ENCODE results near the gene LRPAP1.

LRPAP1 gene

DNA sequence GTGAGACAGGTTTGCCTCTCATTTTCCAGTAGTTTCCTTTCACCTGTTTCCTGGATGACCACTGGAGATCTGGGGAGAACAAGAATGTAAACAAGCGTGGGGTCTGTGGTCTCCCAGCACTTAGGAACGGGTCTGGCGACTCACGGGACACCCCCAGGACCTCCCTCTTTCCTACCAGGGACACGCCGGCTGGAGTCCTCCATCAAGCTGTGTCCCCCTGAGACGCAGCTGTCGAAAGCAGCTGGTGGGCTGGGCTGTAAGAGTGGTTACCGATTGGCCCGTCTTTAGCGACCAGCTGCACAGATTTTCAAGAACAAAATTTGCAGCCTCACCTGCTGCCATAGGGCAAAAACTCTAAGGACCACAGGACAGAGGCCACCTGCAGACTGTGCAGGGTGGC is 11.9 kb downstream of the LRPAP1 start:
- H3K9ac ChIP-seq (ENCODE audit: low read length), result no peak overlapping the region
- H3K27me3 ChIP-seq (ENCODE audit: insufficient read depth, low read length), result no peaks in the 10 kb centered on the region
- H2BK12ac ChIP-seq (ENCODE audit: low read length), result no peak overlapping the region
- no peak overlapping the region for H3K23ac ChIP-seq (ENCODE audit: low read length)
- H2BK120ac ChIP-seq (ENCODE audit: insufficient read depth, low read length, poor library complexity), result no peak overlapping the region
- no peak overlapping the region for H3K4me3 ChIP-seq (ENCODE audit: low read depth, low read length)
- no peak for DNase-seq
- no peaks in the 10 kb centered on the region for H3K79me2 ChIP-seq (ENCODE audit: control insufficient read depth, insufficient read depth, low read length, poor library complexity)
- no peak overlapping the region for H3K14ac ChIP-seq (ENCODE audit: low read length)
- no peak overlapping the region for H4K91ac ChIP-seq (ENCODE audit: low read depth, low read length)
- H3K4ac ChIP-seq (ENCODE audit: low read depth, low read length), result no peak overlapping the region
- no peak overlapping the region for H3K4me2 ChIP-seq (ENCODE audit: low read length)
- no peak overlapping the region for H3K18ac ChIP-seq (ENCODE audit: low read length)
- WGBS (ENCODE audit: extremely low coverage, insufficient coverage, insufficient read length), result no CpG with 5 or more reads among the region's 11 CpGs
- peaks cover 89 to 92% of the 10 kb centered on the region in 2 experiments for H3K36me3 ChIP-seq (ENCODE audit: control insufficient read depth in 1 of 2, insufficient read depth in 2 of 2, low read length in 2 of 2)
- H2BK5ac ChIP-seq (ENCODE audit: low read depth, low read length, poor library complexity), result no peak overlapping the region
- H4K8ac ChIP-seq (ENCODE audit: low read depth, low read length), result no peak overlapping the region
- H4K12ac ChIP-seq (ENCODE audit: low read depth, low read length), result no peak overlapping the region
- H3K4me1 ChIP-seq (ENCODE audit: control insufficient read depth in 1 of 2, insufficient read depth in 2 of 2, low read length in 2 of 2), result no peaks in the 10 kb centered on the region
- no peaks in the 10 kb centered on the region for H3K9me3 ChIP-seq (ENCODE audit: insufficient read depth, low read depth, low read length)
- no peak overlapping the region for H3K27ac ChIP-seq (ENCODE audit: low read depth, low read length)
- no peak overlapping the region for H2AFZ ChIP-seq (ENCODE audit: insufficient read depth, low read length, poor library complexity)
- no peaks in the 10 kb centered on the region for H3K79me1 ChIP-seq (ENCODE audit: low read length)
- no peak overlapping the region for H2AK5ac ChIP-seq (ENCODE audit: low read length)

DNA sequence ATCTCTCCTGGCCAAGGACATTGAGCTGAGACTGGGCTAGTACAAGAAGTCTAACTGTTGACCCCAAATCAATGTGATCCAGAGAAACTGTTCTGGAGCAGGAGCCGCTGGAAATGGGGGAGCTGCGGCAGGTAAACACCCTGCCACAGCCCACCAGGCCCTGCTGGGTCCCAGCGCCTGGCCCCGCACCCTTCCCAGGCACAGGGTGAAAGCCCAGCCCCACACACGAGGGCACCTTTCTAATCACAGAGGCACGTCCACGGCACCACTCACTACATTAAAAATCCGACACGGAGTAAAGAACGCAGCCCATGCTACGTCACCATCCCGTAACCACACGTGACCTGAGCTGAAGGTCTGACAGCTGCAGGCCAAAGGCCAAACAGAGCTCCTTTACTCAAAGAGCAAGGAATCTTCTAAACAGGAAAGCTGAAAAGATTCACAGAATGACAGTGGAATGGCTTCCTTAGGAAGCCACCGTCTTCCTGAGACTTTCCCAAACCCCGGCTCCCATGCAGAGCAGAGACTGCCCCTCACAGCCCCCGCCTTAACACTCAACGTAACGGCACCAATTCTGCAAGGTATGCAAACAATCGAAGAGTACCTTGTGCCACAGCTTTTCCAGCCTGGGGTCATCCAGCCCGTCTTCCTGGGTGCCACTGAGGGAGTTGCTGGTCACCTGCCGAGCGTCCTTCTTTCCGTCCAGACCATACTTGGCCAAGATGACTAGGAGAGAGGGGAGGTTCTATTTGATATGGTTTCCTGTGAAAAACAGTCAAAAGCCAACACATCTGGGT is 12.6 kb downstream of the LRPAP1 start:
- H4K12ac ChIP-seq (ENCODE audit: low read depth, low read length), result no peak overlapping the region
- no peak overlapping the region for H3K18ac ChIP-seq (ENCODE audit: low read length)
- WGBS (ENCODE audit: extremely low coverage, insufficient coverage, insufficient read length), result no CpG with 5 or more reads among the region's 23 CpGs
- no peak overlapping the region for H3K4me2 ChIP-seq (ENCODE audit: low read length)
- H3K23ac ChIP-seq (ENCODE audit: low read length), result no peak overlapping the region
- no peak overlapping the region for H2BK12ac ChIP-seq (ENCODE audit: low read length)
- H2BK120ac ChIP-seq (ENCODE audit: insufficient read depth, low read length, poor library complexity), result no peak overlapping the region
- no peaks in the 10 kb centered on the region for H3K79me2 ChIP-seq (ENCODE audit: control insufficient read depth, insufficient read depth, low read length, poor library complexity)
- H3K9me3 ChIP-seq (ENCODE audit: insufficient read depth, low read depth, low read length), result no peaks in the 10 kb centered on the region
- H3K4me1 ChIP-seq (ENCODE audit: control insufficient read depth in 1 of 2, insufficient read depth in 2 of 2, low read length in 2 of 2), result no peaks in the 10 kb centered on the region
- no peak overlapping the region for H2AK5ac ChIP-seq (ENCODE audit: low read length)
- H3K4me3 ChIP-seq (ENCODE audit: low read depth, low read length), result no peak overlapping the region
- H3K36me3 ChIP-seq (ENCODE audit: control insufficient read depth in 1 of 2, insufficient read depth in 2 of 2, low read length in 2 of 2), result peaks cover 89 to 93% of the 10 kb centered on the region in 2 experiments
- no peak overlapping the region for H3K4ac ChIP-seq (ENCODE audit: low read depth, low read length)
- H3K27ac ChIP-seq (ENCODE audit: low read depth, low read length), result no peak overlapping the region
- H4K91ac ChIP-seq (ENCODE audit: low read depth, low read length), result no peak overlapping the region
- no peak for DNase-seq
- no peak overlapping the region for H2BK5ac ChIP-seq (ENCODE audit: low read depth, low read length, poor library complexity)
- H4K8ac ChIP-seq (ENCODE audit: low read depth, low read length), result no peak overlapping the region
- H2AFZ ChIP-seq (ENCODE audit: insufficient read depth, low read length, poor library complexity), result no peak overlapping the region
- H3K9ac ChIP-seq (ENCODE audit: low read length), result no peak overlapping the region
- H3K27me3 ChIP-seq (ENCODE audit: insufficient read depth, low read length), result no peaks in the 10 kb centered on the region
- no peak overlapping the region for H3K14ac ChIP-seq (ENCODE audit: low read length)
- H3K79me1 ChIP-seq (ENCODE audit: low read length), result no peaks in the 10 kb centered on the region

DNA sequence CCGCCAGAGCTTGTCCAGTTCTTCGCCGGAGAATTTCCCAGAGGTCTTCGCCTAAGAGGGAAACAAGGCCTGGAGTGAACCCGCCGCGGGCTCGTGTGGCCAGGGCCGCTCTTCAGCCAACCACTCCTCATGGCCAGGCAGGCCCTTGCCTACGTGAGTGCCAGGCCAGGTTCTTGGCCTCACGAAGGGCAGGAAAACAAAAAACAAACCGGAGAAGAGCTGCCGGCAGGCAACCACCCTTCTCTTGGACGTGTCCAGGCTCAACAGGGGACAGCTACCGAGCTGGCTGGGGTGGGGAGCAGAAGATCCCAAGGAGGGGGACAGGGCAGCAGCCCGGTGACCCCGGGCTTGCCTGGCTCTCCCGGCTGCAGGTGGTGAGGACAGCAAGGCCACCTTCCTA is 13.3 kb downstream of the LRPAP1 start:
- no peak overlapping the region for H4K91ac ChIP-seq (ENCODE audit: low read depth, low read length)
- H2AK5ac ChIP-seq (ENCODE audit: low read length), result no peak overlapping the region
- WGBS (ENCODE audit: extremely low coverage, insufficient coverage, insufficient read length), result no CpG with 5 or more reads among the region's 18 CpGs

DNA sequence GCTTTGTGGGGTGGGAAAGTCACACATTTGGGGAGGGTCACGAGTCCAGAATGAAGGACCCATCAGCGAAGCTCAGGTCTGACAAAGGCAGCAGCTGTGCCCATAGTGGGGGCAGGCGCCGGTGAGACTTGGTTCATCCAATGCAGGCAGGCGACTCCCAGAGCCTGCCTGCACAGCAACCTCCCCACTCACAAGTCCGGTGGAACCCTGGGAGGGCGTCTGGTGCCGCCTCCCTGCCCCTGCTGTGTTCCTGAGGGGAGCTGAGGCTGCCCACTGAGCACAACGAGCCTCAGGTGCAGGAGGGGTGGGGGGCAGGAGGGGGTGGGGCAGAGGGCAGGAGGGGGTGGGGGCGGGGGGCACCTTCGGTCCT is 13.7 kb downstream of the LRPAP1 start:
- Histone ChIP-seq H2BK5ac (ENCODE audit: low read depth, low read length, poor library complexity) (no peak overlapping the region), H3K4me3 (ENCODE audit: low read depth, low read length) (no peak overlapping the region), H3K27me3 (ENCODE audit: insufficient read depth, low read length) (no peaks in the 10 kb centered on the region), H2BK120ac (ENCODE audit: insufficient read depth, low read length, poor library complexity) (no peak overlapping the region), H3K4me1 (ENCODE audit: control insufficient read depth in 1 of 2, insufficient read depth in 2 of 2, low read length in 2 of 2) (no peaks in the 10 kb centered on the region), H3K36me3 (ENCODE audit: control insufficient read depth in 1 of 2, insufficient read depth in 2 of 2, low read length in 2 of 2) (peaks cover 90 to 94% of the 10 kb centered on the region in 2 experiments), H2AFZ (ENCODE audit: insufficient read depth, low read length, poor library complexity) (no peak overlapping the region), H2AK5ac (ENCODE audit: low read length) (no peak overlapping the region), H4K91ac (ENCODE audit: low read depth, low read length) (no peak overlapping the region), H4K12ac (ENCODE audit: low read depth, low read length) (no peak overlapping the region), H3K14ac (ENCODE audit: low read length) (no peak overlapping the region), H3K79me2 (ENCODE audit: control insufficient read depth, insufficient read depth, low read length, poor library complexity) (no peaks in the 10 kb centered on the region), H3K23ac (ENCODE audit: low read length) (no peak overlapping the region), H2BK12ac (ENCODE audit: low read length) (no peak overlapping the region), H3K9ac (ENCODE audit: low read length) (no peak overlapping the region), H3K9me3 (ENCODE audit: insufficient read depth, low read depth, low read length) (no peaks in the 10 kb centered on the region), H4K8ac (ENCODE audit: low read depth, low read length) (no peak overlapping the region), H3K4ac (ENCODE audit: low read depth, low read length) (no peak overlapping the region), H3K18ac (ENCODE audit: low read length) (no peak overlapping the region), H3K79me1 (ENCODE audit: low read length) (no peaks in the 10 kb centered on the region), H3K27ac (ENCODE audit: low read depth, low read length) (no peak overlapping the region), H3K4me2 (ENCODE audit: low read length) (no peak overlapping the region)
- DNase-seq, result no peak
- no CpG with 5 or more reads among the region's 11 CpGs for WGBS (ENCODE audit: extremely low coverage, insufficient coverage, insufficient read length)

More for the DNA sequence above, 13.3 kb downstream of the LRPAP1 start:
- Histone ChIP-seq H3K23ac (ENCODE audit: low read length) (no peak overlapping the region), H3K27ac (ENCODE audit: low read depth, low read length) (no peak overlapping the region), H3K4me1 (ENCODE audit: control insufficient read depth in 1 of 2, insufficient read depth in 2 of 2, low read length in 2 of 2) (no peaks in the 10 kb centered on the region), H4K12ac (ENCODE audit: low read depth, low read length) (no peak overlapping the region), H2BK5ac (ENCODE audit: low read depth, low read length, poor library complexity) (no peak overlapping the region), H2AFZ (ENCODE audit: insufficient read depth, low read length, poor library complexity) (no peak overlapping the region), H3K36me3 (ENCODE audit: control insufficient read depth in 1 of 2, insufficient read depth in 2 of 2, low read length in 2 of 2) (peaks cover 89 to 93% of the 10 kb centered on the region in 2 experiments), H3K9me3 (ENCODE audit: insufficient read depth, low read depth, low read length) (no peaks in the 10 kb centered on the region), H3K4ac (ENCODE audit: low read depth, low read length) (no peak overlapping the region), H2BK120ac (ENCODE audit: insufficient read depth, low read length, poor library complexity) (no peak overlapping the region), H3K79me1 (ENCODE audit: low read length) (no peaks in the 10 kb centered on the region), H3K4me2 (ENCODE audit: low read length) (no peak overlapping the region), H3K18ac (ENCODE audit: low read length) (no peak overlapping the region), H3K4me3 (ENCODE audit: low read depth, low read length) (no peak overlapping the region), H2BK12ac (ENCODE audit: low read length) (no peak overlapping the region), H3K9ac (ENCODE audit: low read length) (no peak overlapping the region), H3K79me2 (ENCODE audit: control insufficient read depth, insufficient read depth, low read length, poor library complexity) (no peaks in the 10 kb centered on the region), H4K8ac (ENCODE audit: low read depth, low read length) (no peak overlapping the region), H3K14ac (ENCODE audit: low read length) (no peak overlapping the region), H3K27me3 (ENCODE audit: insufficient read depth, low read length) (no peaks in the 10 kb centered on the region)
- DNase-seq, result no peak

All from trophoblast cell (in vitro differentiated cells and primary cell).